DND-41 (cell line): ENCODE measurements around the gene RGS1.

Experiments used
- CTCF ChIP-seq: IDR thresholded peaks from 2 replicates; pipeline ENCODE4 v1.5.1; 2012; ENCODE audit warnings: borderline replicate concordance, low read length, moderate library complexity, mild to moderate bottlenecking; ENCODE audit not compliant: poor library complexity, severe bottlenecking; ENCODE audit errors: extremely low read depth
- EZH2 ChIP-seq: IDR thresholded peaks from 3 replicates; pipeline ENCODE4 v1.6.1; 2012; ENCODE audit warnings: borderline replicate concordance, low read depth, mild to moderate bottlenecking, moderate library complexity, low read length, inconsistent platforms; ENCODE audit not compliant: severe bottlenecking

- TF ChIP-seq CTCF (no peak), EZH2 (no peak)
Observed at GRCh38 chr1:192573499-192573898, 2.1 kb upstream of the RGS1 start.
